HG03558 (cell line): Measurements from ENCODE around the gene BLOC1S1.
"Not testable (repeated sequence)": the region's sequence is repeated elsewhere in the genome, so short reads cannot be mapped to it uniquely, and the experiment has no call there.

ENCODE experiments used
- ATAC-seq: cut with Tn5 transposase; IDR thresholded peaks from one replicate; pipeline ENCODE4 v1.9.1; 2021; ENCODE audit warnings: moderate number of reproducible peaks; ENCODE audit not compliant: unreplicated experiment; ENCODE audit errors: extremely low read depth

The BLOC1S1 gene

GRCh38 chr12:55741931-55742680, 26.3 kb downstream of the BLOC1S1 start:
- ATAC-seq = no peak

- ATAC-seq = no peak
Observed at GRCh38 chr12:55742719-55743405, 27.0 kb downstream of the BLOC1S1 start, which contains the start of gene GDF11. TSS of gene GDF11 (plus strand) at chr12:55743122. CDS start at chr12:55743317, 195 bp downstream.

DNA sequence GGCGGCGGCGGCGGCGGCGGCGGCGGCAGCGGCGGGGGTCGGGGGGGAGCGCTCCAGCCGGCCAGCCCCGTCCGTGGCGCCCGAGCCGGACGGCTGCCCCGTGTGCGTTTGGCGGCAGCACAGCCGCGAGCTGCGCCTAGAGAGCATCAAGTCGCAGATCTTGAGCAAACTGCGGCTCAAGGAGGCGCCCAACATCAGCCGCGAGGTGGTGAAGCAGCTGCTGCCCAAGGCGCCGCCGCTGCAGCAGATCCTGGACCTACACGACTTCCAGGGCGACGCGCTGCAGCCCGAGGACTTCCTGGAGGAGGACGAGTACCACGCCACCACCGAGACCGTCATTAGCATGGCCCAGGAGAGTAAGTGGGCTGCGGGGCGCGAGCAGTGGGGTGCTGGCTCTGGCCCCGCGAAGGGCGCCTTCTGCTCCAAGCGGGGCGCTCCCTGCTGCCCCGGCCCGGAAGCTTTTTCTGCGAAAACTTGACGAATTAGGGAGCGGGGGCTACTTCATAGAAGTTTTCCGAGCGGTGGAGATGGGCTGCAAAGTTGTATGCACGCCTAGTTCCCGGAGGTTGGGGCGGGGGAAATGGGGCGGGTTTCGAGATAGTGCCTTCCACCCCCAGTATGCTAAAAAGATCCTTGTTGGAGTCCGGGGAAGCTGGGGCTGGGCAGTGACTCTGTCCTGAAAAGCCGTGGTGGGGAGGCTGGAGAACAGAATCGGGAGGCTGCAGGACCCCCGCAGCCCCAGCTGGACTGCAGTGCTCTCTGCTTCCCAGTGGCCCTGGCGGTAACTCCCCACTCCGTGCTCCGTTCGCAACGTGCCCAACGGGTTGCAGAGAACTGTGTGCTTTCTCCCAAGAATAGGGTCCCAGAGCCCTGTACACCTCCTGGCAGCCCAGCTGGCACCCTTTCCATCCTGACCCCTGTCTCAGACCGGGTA, 27.8 kb downstream of the BLOC1S1 start:
- ATAC-seq = no peak

DNA sequence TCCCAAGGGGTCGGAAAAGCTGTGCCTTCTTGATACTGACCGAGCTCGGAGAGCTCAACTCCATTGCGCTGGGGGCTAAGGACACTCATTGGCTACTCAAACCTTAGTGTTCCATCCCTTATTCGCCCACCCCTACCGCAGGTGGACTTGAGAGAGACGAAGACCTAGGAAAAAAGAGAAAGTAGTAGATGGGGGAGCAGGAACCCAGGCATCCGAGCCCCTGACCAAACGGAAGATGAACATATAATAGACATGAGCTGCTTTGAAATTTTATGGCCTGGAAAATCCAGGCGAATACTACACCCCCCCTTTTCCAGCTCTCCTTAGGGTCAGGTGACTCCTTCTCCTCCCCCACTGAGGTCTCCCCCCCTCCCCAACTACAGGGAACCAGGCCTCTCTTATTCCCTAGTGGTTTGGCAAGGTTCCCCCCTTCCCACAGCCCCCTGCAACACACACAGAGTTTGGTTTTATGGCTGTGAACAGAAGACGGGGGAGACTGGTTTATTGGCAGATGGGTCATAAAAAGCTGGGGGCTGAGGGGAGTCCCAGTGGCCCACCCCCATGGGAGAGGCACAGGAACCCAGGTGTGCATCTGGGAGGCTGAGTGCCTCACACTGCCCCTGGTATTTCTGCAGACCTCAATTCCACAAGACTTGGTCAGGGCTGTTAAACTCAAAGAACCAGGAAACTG, 28.6 kb downstream of the BLOC1S1 start:
- ATAC-seq = no peak

- ATAC-seq = no peak
Observed at GRCh38 chr12:55745361-55746173, 29.7 kb downstream of the BLOC1S1 start.

DNA sequence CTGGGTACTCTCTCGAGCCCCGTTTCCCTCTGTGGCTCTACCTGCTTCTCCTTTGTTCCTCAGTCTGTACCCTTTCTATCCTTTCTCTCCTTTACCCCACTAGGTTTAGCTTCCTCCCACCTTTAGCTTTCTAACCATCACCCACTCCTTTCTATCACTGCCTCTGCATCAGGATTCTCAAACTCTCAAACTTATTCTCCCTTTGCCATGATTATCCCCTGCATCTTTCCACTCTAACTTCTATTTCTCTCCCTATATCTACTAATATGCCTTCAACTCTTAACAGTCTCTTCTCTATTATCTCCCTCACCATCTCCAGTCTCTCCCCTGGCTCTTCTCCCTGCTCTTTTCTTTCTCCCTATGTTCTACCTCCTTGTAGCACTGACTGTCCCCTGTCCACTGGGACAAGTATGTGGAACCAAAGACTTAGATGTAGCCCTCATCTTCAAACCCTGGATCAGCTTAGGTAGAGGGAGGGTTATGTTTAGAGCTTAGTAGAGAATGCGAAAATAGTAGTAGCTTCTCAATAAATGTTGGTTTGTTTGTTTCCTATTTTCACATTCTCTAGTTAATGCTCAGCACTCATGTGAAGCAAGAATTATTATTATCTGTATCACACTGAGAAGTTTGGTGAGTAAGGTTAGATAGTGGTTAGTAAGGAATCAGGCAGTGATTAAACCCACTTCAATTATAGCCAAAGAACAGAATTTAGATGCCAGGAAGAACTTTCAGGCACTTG, 30.5 kb downstream of the BLOC1S1 start:
- ATAC-seq = no peak

DNA sequence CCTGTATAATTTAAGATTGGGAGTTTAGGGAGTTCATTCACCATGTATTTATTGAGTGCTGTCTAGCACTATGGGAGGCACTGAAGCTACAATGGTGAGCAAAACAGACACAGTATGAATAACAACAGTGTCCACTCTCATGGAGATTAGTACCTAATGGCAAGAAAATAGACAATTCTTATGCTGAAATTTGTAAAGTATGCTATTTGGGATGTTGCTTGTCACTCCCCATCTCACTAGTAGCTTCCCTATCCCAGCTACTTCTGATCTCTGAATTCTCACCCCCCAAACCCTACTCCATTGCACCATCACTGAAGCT, 31.0 kb downstream of the BLOC1S1 start:
- no peak for ATAC-seq

GRCh38 chr12:55748230-55748993, 32.6 kb downstream of the BLOC1S1 start:
- no peak for ATAC-seq

DNA sequence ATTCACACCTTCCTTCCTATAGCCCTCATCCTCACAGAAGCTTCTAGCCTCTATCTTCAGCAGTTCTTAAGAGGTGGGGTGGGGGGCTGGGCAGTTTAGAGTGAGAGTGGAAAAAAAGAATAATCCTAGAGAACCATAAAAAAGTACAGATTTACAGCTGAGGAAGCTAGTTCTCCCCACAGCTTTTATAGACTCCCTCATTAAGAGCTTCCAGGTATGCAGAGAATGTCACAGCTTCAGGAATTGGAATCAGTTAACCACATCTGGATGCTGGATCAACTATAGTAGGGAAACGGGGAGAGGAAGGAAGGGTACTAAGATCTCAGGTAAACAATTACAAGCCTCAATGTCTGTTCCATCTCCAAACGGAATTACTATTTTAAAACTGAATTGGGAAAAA, 39.4 kb downstream of the BLOC1S1 start:
- ATAC-seq = no peak

DNA sequence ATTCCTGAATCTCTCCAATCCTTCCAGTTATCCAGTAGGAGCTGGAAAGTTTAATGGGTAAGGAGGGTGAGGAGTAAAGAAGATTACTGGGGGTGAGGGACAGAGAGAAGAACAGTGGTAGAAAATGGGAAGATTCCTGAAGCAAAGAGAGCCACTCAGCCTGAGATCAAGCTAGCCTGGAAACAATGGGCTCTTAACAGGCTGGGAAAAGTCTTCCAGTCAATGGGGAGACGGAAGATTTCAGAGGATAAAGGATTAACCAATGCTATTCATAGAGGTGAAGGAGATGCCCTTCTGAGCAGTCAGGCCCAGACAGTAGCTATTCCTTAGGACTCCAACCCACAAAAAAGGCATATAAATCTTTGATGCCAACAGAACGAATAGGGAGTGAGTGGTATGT, 41.9 kb downstream of the BLOC1S1 start:
- ATAC-seq = no peak

DNA sequence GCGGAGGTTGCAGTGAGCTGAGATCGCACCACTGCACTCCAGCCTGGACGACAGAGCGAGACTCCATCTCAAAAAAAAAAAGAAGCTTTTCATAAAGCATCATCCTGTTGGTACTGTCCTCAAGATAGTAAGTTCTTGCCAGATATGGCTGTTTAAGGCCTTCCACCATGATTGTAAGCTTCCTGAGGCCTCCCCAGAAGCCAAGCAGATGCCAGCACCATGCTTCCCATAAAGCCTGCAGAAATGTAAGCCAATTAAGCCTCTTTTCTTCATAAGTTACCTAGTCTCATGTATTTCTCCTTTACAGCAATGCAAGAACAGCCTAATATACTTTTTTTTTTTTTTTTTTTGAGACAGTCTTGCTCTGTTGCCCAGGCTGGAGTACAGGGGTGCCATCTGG, 42.7 kb downstream of the BLOC1S1 start:
- ATAC-seq = not testable (repeated sequence)

DNA sequence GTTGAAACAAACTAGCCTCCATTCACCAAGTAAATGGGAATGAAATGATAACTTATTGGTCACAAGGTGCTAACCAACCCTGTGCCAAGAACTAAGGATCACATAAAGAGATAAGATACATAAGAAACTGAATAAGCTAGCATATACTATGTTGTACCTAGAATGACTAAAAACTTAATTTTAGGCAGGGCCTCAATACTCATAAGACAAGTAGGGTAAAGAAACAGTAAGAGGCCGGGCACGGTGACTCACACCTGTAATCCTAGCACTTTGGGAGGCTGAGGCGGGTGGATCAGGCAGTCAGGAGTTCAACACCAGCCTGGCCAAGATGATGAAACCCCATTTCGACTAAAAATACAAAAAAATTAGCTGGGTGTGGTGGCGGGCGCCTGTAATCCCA, 44.8 kb downstream of the BLOC1S1 start:
- ATAC-seq = no peak

- ATAC-seq = no peak
Observed at GRCh38 chr12:55762646-55763045, 46.8 kb downstream of the BLOC1S1 start.

DNA sequence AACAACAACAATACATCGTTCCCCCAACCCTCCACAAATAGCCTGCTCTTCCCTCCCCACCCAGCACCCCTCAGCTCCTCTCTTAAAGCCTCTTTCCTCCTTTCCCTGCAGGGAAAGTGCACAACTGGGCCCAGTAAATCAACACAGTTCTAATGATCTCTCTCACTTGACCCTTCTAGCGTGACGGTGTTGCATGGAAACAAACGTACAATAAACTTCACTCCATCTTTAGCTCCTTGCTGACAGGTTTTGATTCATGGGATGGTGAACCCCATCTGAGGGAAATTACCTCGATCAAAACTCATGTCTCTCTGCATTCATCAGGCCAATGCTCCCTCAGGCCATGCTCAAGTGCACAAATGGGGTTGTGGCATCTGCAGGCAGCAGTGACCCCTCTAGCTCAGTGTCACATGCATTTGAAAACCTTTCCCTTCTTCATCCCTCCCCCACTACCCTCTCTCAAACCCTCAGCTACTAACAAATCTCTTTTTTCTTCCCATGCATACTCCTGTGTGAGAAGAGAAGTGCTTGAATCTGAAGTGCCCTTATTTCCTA, 50.0 kb downstream of the BLOC1S1 start:
- no peak for ATAC-seq

- no peak for ATAC-seq
Observed at GRCh38 chr12:55767156-55767555, 51.3 kb downstream of the BLOC1S1 start.
